Mesenchymal stem cell (in vitro differentiated cells and primary cell): ENCODE measurements around the gene XG.
"Not testable (repeated sequence)": the region's sequence is repeated elsewhere in the genome, so short reads cannot be mapped to it uniquely, and the experiment has no call there.

Experiments used
- DNase-seq: peaks from one replicate; pipeline ENCODE4 v3.0.0-alpha.2; 2013
- H2AFZ ChIP-seq: one replicate; pipeline ENCODE4 v1.6.1; 2013; ENCODE audit warnings: low read depth, mild to moderate bottlenecking, control low read depth, inconsistent platforms, low read length, moderate library complexity
- H2AK5ac ChIP-seq: 2 replicates; pipeline ENCODE4 v1.6.1; 2013; ENCODE audit warnings: low read length, moderate library complexity, mild to moderate bottlenecking, inconsistent platforms; ENCODE audit not compliant: severe bottlenecking
- H2BK120ac ChIP-seq: one replicate; pipeline ENCODE4 v1.6.1; 2013; ENCODE audit warnings: low read depth, mild to moderate bottlenecking, inconsistent platforms, low read length, moderate library complexity
- H2BK12ac ChIP-seq, 2 experiments: one replicate each; pipeline ENCODE4 v1.6.1; 2013; ENCODE audit warnings: inconsistent platforms in 2 of 2, low read length in 2 of 2, mild to moderate bottlenecking in 2 of 2, moderate library complexity in 2 of 2, control low read depth in 1 of 2
- H2BK15ac ChIP-seq: one replicate; pipeline ENCODE4 v1.6.1; 2013; ENCODE audit warnings: mild to moderate bottlenecking, low read depth, inconsistent platforms; ENCODE audit not compliant: poor library complexity, severe bottlenecking
- H2BK5ac ChIP-seq: 2 replicates; pipeline ENCODE4 v1.6.1; 2013; ENCODE audit warnings: low read depth, mild to moderate bottlenecking, low read length, control low read depth, inconsistent platforms; ENCODE audit not compliant: poor library complexity, severe bottlenecking
- H3K14ac ChIP-seq, 2 experiments: one replicate each; pipeline ENCODE4 v1.6.1; 2013; ENCODE audit warnings: inconsistent platforms in 2 of 2, low read length in 2 of 2, control low read depth in 1 of 2, mild to moderate bottlenecking in 1 of 2, moderate library complexity in 1 of 2
- H3K18ac ChIP-seq, 2 experiments: one replicate each; pipeline ENCODE4 v1.6.1; 2013; ENCODE audit warnings: inconsistent platforms in 2 of 2, low read length in 2 of 2, control low read depth in 1 of 2, low read depth in 1 of 2, mild to moderate bottlenecking in 1 of 2
- H3K23ac ChIP-seq, 2 experiments: one replicate each; pipeline ENCODE4 v1.6.1; 2013; ENCODE audit warnings: inconsistent platforms in 2 of 2, low read length in 2 of 2, mild to moderate bottlenecking in 2 of 2, moderate library complexity in 2 of 2, control low read depth in 1 of 2
- H3K27ac ChIP-seq: 2 replicates; pipeline ENCODE4 v1.5.1; 2013; ENCODE audit warnings: mild to moderate bottlenecking, moderate library complexity, low read length, control low read depth, inconsistent platforms; ENCODE audit not compliant: poor library complexity, severe bottlenecking
- H3K27me3 ChIP-seq, 2 experiments: 2 replicates each; pipeline versions ENCODE4 v1.6.1 to v1.7.0; 2013; ENCODE audit warnings: low read length in 2 of 2, mild to moderate bottlenecking in 2 of 2, moderate library complexity in 2 of 2, control low read depth in 1 of 2, inconsistent platforms in 1 of 2; ENCODE audit not compliant: control insufficient read depth in 1 of 2, insufficient read depth in 1 of 2
- H3K36me3 ChIP-seq, 2 experiments: 2 replicates each; pipeline versions ENCODE4 v1.6.1 to v1.7.0; 2013; ENCODE audit warnings: low read length in 2 of 2, control low read depth in 1 of 2, inconsistent platforms in 1 of 2, low read depth in 1 of 2, mild to moderate bottlenecking in 1 of 2; ENCODE audit not compliant: insufficient read depth in 2 of 2, control insufficient read depth in 1 of 2
- H3K4ac ChIP-seq, 2 experiments: one replicate each; pipeline ENCODE4 v1.6.1; 2013; ENCODE audit warnings: inconsistent platforms in 2 of 2, low read length in 2 of 2, mild to moderate bottlenecking in 2 of 2, moderate library complexity in 2 of 2, control low read depth in 1 of 2, low read depth in 1 of 2
- H3K4me1 ChIP-seq: 2 replicates; pipeline ENCODE4 v1.6.1; 2013; ENCODE audit warnings: low read depth, low read length, control low read depth; ENCODE audit not compliant: control insufficient read depth, insufficient read depth
- H3K4me2 ChIP-seq: 2 replicates; pipeline ENCODE4 v1.6.1; 2013; ENCODE audit warnings: low read length, mild to moderate bottlenecking, inconsistent platforms; ENCODE audit not compliant: poor library complexity, severe bottlenecking
- H3K4me3 ChIP-seq, 2 experiments: 2 replicates each; pipeline versions ENCODE4 v1.5.1 to v1.7.0; 2013; ENCODE audit warnings: low read length in 2 of 2, mild to moderate bottlenecking in 2 of 2, control low read depth in 1 of 2, low read depth in 1 of 2; ENCODE audit not compliant: insufficient read depth in 1 of 2
- H3K79me1 ChIP-seq: replicated peaks from 2 replicates; pipeline ENCODE4 v1.6.1; 2013; ENCODE audit warnings: mild to moderate bottlenecking, control low read depth, low read length, inconsistent platforms; ENCODE audit not compliant: poor library complexity, severe bottlenecking
- H3K9ac ChIP-seq: 2 replicates; pipeline ENCODE4 v1.7.0; 2013; ENCODE audit warnings: mild to moderate bottlenecking, low read length, moderate library complexity
- H3K9me3 ChIP-seq: 2 replicates; pipeline ENCODE4 v1.7.0; 2013; ENCODE audit warnings: mild to moderate bottlenecking, low read length; ENCODE audit not compliant: control insufficient read depth
- H4K8ac ChIP-seq: one replicate; pipeline ENCODE4 v1.6.1; 2013; ENCODE audit warnings: inconsistent platforms, mild to moderate bottlenecking, low read length, moderate library complexity
- H4K91ac ChIP-seq: one replicate; pipeline ENCODE4 v1.6.1; 2013; ENCODE audit warnings: mild to moderate bottlenecking, low read length, inconsistent platforms
- WGBS: methylation state at CpG from one replicate; pipeline ENCODE4 v1.1.7; 2013; ENCODE audit warnings: mixed read lengths; 5-methylcytosine and 5-hydroxymethylcytosine counted together

Gene XG

DNA sequence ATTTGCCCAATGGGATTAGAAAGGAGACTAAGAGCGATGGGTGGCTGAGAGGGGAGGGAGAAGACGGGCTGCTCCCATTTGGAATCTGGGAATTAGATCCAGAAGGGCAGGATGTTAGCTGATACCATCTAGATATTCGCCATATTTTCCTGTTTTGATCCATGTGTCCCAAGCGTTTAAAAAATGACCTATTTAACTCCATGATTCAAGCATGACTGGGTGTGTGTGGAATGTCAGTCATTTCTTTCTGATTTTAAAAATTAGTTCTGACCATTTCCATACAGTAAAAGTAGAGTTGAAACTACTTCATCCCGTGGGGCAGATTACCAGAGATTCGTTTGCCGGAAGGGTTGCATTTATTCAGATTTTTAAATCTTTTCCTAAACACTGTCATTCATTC, 601 bp downstream of the XG start:
- H3K23ac ChIP-seq, H3K4ac ChIP-seq, H3K27ac ChIP-seq, H2AFZ ChIP-seq, H2BK12ac ChIP-seq, H3K79me1 ChIP-seq, H3K27me3 ChIP-seq, DNase-seq, H3K18ac ChIP-seq, H3K4me2 ChIP-seq, H3K14ac ChIP-seq, H3K9me3 ChIP-seq, H3K4me1 ChIP-seq, H2BK120ac ChIP-seq, H2BK5ac ChIP-seq, H2AK5ac ChIP-seq, H4K8ac ChIP-seq, H4K91ac ChIP-seq, H2BK15ac ChIP-seq: not testable (repeated sequence)
- H3K36me3 ChIP-seq = peaks cover 0 to 13% of the 10 kb centered on the region in 2 experiments
- peak overlapping the region; percentile 97 for H3K9ac ChIP-seq
- 92% methylated on average over 3 of the region's 7 CpGs for WGBS
- H3K4me3 ChIP-seq = peak overlapping the region in 1 of 2 experiments; percentile 81

DNA sequence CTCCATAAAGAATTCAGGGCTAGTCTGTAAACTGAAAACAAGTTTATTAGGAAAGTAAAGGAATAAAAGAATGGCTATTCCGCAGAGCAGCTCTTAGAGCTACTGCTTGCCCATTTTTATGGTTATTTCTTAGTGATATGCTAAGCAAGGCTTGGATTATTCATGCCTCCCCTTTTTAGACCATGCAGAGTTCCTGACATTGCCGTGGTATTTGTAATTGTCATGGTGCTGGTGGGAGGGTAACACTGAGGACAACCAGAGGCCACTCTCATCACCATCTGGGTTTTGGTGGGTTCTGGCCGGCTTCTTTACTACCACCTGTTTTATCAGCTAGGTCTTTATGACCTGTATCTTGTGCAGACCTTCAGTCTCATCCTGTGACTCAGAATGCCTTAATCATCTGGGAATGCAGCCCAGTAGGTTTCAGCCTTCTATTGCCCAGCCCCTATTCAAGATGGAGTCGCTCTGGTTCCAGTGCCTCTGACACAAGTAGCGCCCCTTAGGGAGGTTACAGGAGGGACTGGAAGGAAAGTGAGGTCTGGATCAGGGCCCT, 3.4 kb downstream of the XG start:
- not testable (repeated sequence) for H3K27ac ChIP-seq, H3K18ac ChIP-seq, H3K27me3 ChIP-seq, H3K23ac ChIP-seq, DNase-seq, H2BK15ac ChIP-seq, H3K9me3 ChIP-seq, H3K79me1 ChIP-seq, H2AK5ac ChIP-seq, H2BK12ac ChIP-seq, H3K14ac ChIP-seq, H3K4me1 ChIP-seq, H2AFZ ChIP-seq, H2BK120ac ChIP-seq, H4K8ac ChIP-seq, H3K4me2 ChIP-seq, H2BK5ac ChIP-seq, H4K91ac ChIP-seq, H3K9ac ChIP-seq, H3K4me3 ChIP-seq, H3K4ac ChIP-seq
- WGBS = 86% methylated on average over 4 of the region's 5 CpGs
- peaks cover 0 to 24% of the 10 kb centered on the region in 2 experiments for H3K36me3 ChIP-seq

DNA sequence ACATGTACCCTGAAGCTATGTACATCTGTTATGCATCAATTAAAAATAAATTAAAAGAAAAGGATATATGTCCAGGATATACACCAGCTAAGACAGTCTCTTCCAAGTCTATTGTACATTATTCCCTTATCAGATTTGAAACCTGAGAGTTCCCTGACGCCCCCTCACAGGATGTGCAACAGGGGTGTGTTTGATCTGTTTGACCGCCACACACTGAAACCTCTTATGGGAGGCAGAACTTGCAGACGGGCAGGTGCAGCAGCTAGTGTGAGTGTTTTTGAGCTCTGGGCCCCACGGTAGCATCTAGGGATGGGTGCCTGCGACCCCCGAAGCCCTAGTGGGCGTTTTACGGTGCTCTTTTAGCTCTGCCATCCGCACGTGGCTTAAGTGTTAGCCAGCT, 4.7 kb downstream of the XG start:
- no peak overlapping the region for H2AFZ ChIP-seq
- H3K4me2 ChIP-seq = no peak overlapping the region
- no peak overlapping the region for H2BK120ac ChIP-seq
- H2BK5ac ChIP-seq = no peak overlapping the region
- no peak overlapping the region for H2BK12ac ChIP-seq
- no peak overlapping the region for H3K27ac ChIP-seq
- no peaks in the 10 kb centered on the region for H3K79me1 ChIP-seq
- no peaks in the 10 kb centered on the region for H3K4me1 ChIP-seq
- no peak overlapping the region for H3K18ac ChIP-seq
- no peak overlapping the region for H3K23ac ChIP-seq
- no peak for DNase-seq
- no peak overlapping the region for H3K4ac ChIP-seq
- no peak overlapping the region for H3K14ac ChIP-seq
- no peak overlapping the region for H3K9ac ChIP-seq
- H3K9me3 ChIP-seq = no peaks in the 10 kb centered on the region
- H4K8ac ChIP-seq = no peak overlapping the region
- 82% methylated on average over 9 of the region's 10 CpGs for WGBS
- no peak overlapping the region for H4K91ac ChIP-seq
- no peak overlapping the region for H3K4me3 ChIP-seq
- peaks cover 0 to 27% of the 10 kb centered on the region in 2 experiments for H3K36me3 ChIP-seq
- no peak overlapping the region for H2AK5ac ChIP-seq
- no peak overlapping the region for H2BK15ac ChIP-seq
- no peaks in the 10 kb centered on the region for H3K27me3 ChIP-seq

DNA sequence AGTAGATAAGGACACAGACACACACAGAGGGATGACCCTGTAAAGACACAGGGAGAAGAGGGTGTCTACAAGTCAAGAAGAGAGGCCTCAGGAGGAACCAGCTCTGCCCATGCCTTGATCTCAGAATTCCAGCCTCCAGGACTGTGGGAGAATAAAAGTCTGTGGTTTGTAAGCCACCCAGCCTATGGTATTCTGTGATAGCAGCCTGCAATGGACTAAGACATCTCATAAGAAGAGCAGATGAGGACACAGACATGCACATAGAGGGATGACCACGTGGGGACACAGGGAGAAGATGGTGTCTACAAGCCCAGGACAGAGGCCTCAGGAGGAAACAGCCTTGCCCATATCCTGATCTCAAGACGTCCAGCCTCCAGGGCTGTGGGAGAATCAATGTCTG, 9.4 kb downstream of the XG start:
- H3K14ac ChIP-seq = no peak overlapping the region
- H3K36me3 ChIP-seq = peaks cover 0 to 32% of the 10 kb centered on the region in 2 experiments
- no peak for DNase-seq
- no peak overlapping the region for H2BK5ac ChIP-seq
- H3K9ac ChIP-seq = no peak overlapping the region
- H3K18ac ChIP-seq = no peak overlapping the region
- no peaks in the 10 kb centered on the region for H3K79me1 ChIP-seq
- no peak overlapping the region for H2BK120ac ChIP-seq
- H3K27ac ChIP-seq = no peak overlapping the region
- no peak overlapping the region for H2BK15ac ChIP-seq
- no peak overlapping the region for H3K4me3 ChIP-seq
- no peak overlapping the region for H2AK5ac ChIP-seq
- H4K8ac ChIP-seq = no peak overlapping the region
- WGBS = 81% methylated on average over 2 of the region's 2 CpGs
- no peaks in the 10 kb centered on the region for H3K27me3 ChIP-seq
- H3K23ac ChIP-seq = no peak overlapping the region
- no peaks in the 10 kb centered on the region for H3K4me1 ChIP-seq
- H3K4me2 ChIP-seq = no peak overlapping the region
- no peak overlapping the region for H4K91ac ChIP-seq
- no peak overlapping the region for H2AFZ ChIP-seq
- H2BK12ac ChIP-seq = no peak overlapping the region
- H3K4ac ChIP-seq = no peak overlapping the region
- H3K9me3 ChIP-seq = no peaks in the 10 kb centered on the region
